T-cell (primary cell): ENCODE data around the gene PTPN12. TPM values are rescaled to one million over a fixed set of nuclear protein-coding genes. Genes with fewer than 3 reads are reported as not detected.

Experiments
- ATAC-seq, 4 experiments: fragments of 200-7000 bp in 3 of 4; fragments of 150-1000 bp in 1 of 4; cut with Tn5 transposase; replicated peaks in 1 of 4; 1 replicate in 3 of 4; 2 replicates in 1 of 4; pipeline ENCODE4 v1.10.0; 2021; ENCODE audit warnings: moderate library complexity in 3 of 4, mild to moderate bottlenecking in 2 of 4, moderate number of reproducible peaks in 1 of 4
- CTCF ChIA-PET, 2 donors: fragments of 300-600 bp; sonication (Branson Sonifier 250); formaldehyde crosslinking; loops; one replicate each; lab custom pipeline; 2022; ENCODE audit warnings: antibody characterized with exemption in 2 of 2; lab: Charles Lee
- POLR2A ChIA-PET, 2 donors: fragments of 300-600 bp; sonication (Branson Sonifier 250); formaldehyde crosslinking; loops; one replicate each; lab custom pipeline; 2022; ENCODE audit warnings: antibody characterized with exemption in 2 of 2; lab: Charles Lee
- DNase-seq, 35 experiments: peaks; one replicate each; pipeline versions ENCODE4 v3.0.0 to v3.0.0-alpha.2; 2013 to 2023
- H3K27ac ChIP-seq: one replicate; pipeline ENCODE4 v1.5.1; 2013; ENCODE audit warnings: low read length
- H3K27me3 ChIP-seq, 2 experiments: replicated peaks in 1 of 2; 1 replicate in 1 of 2; 2 replicates in 1 of 2; pipeline versions ENCODE4 v1.6.1 to v1.7.0; 2013; ENCODE audit warnings: low read length in 1 of 2, mixed read lengths in 1 of 2; ENCODE audit not compliant: control insufficient read depth in 2 of 2, insufficient read depth in 2 of 2; ENCODE audit errors: extremely low read depth in 1 of 2
- H3K36me3 ChIP-seq, 2 donors: 1 replicate in 1 of 2; 2 replicates in 1 of 2; pipeline versions ENCODE4 v1.6.1 to v1.7.0; 2013; ENCODE audit warnings: low read length in 1 of 2; ENCODE audit not compliant: control insufficient read depth in 2 of 2, insufficient read depth in 1 of 2; ENCODE audit errors: extremely low read depth in 1 of 2
- H3K4me1 ChIP-seq, 2 experiments: 1 replicate in 1 of 2; 2 replicates in 1 of 2; pipeline versions ENCODE4 v1.6.1 to v1.7.0; 2013; ENCODE audit warnings: low read length in 2 of 2, mixed read lengths in 1 of 2; ENCODE audit not compliant: insufficient read depth in 2 of 2, control insufficient read depth in 1 of 2; ENCODE audit errors: extremely low read depth in 1 of 2
- H3K4me3 ChIP-seq, 2 donors: 1 replicate in 1 of 2; 2 replicates in 1 of 2; pipeline versions ENCODE4 v1.5.1 to v1.7.0; 2013; ENCODE audit warnings: mild to moderate bottlenecking in 2 of 2, low read length in 1 of 2, moderate library complexity in 1 of 2; ENCODE audit not compliant: control insufficient read depth in 1 of 2; ENCODE audit errors: extremely low read depth in 1 of 2
- H3K9me3 ChIP-seq: 2 replicates; pipeline ENCODE4 v1.7.0; 2013
- H3K27ac Mint-ChIP-seq, 2 donors: one replicate each; pipeline ENCODE4 v1.8.0; 2020 to 2021; ENCODE audit warnings: mild to moderate bottlenecking in 2 of 2, mixed read lengths in 2 of 2
- H3K27me3 Mint-ChIP-seq, 2 donors: one replicate each; pipeline ENCODE4 v1.8.0; 2021 to 2022; ENCODE audit warnings: mixed read lengths in 2 of 2
- H3K36me3 Mint-ChIP-seq: one replicate; pipeline ENCODE4 v1.8.0; 2021; ENCODE audit warnings: mixed read lengths
- H3K4me1 Mint-ChIP-seq, 3 donors: one replicate each; pipeline ENCODE4 v1.8.0; 2020 to 2022; ENCODE audit warnings: mixed read lengths in 3 of 3, mild to moderate bottlenecking in 1 of 3
- H3K4me3 Mint-ChIP-seq, 3 donors: one replicate each; pipeline ENCODE4 v1.8.0; 2020 to 2022; ENCODE audit warnings: mild to moderate bottlenecking in 3 of 3, mixed read lengths in 3 of 3, moderate library complexity in 3 of 3
- H3K9me3 Mint-ChIP-seq, 3 donors: one replicate each; pipeline ENCODE4 v1.8.0; 2020 to 2022; ENCODE audit warnings: mixed read lengths in 3 of 3
- WGBS: methylation state at CpG from one replicate; pipeline ENCODE4 v1.1.5; 2013; ENCODE audit warnings: missing lambda C conversion rate; ENCODE audit not compliant: insufficient coverage; 5-methylcytosine and 5-hydroxymethylcytosine counted together
- total RNA-seq, 35 experiments: library from RNA in 6 of 35; stranded (reverse) in 6 of 35; fragments of 120-200 nt in 1 of 35; gene quantifications; one replicate each; pipeline versions ENCODE4 v1.2.1 to v1.2.4 and lab custom pipeline; 2013 to 2026

Gene PTPN12
- total RNA-seq, 5 donors from 2014 or later (not counting 1 experiment from before 2014, with no cell fraction given), result 20.0 to 25.0 (median 21.4) TPM

GRCh38 chr7:77684030-77684429 lies 146.9 kb downstream of the PTPN12 start:
- ChIA-PET CTCF (interaction anchor here (1.0 to 1.4 kb wide), 3 partner anchors 12 to 75 kb away, joined by 3 read pairs; partner anchors contain the start of gene RSBN1L (in 1 of the 2)), POLR2A (interaction anchor here in 1 of 2 donors (0.6 to 0.8 kb wide), 2 partner anchors 118 to 269 kb away, joined by 4 to 5 read pairs; no protein-coding TSS in a partner anchor)
- H3K9me3 Mint-ChIP-seq, result no peaks in the 10 kb centered on the region
- H3K9me3 ChIP-seq, result no peaks in the 10 kb centered on the region
- peaks cover 0 to 7% of the 10 kb centered on the region in 2 donors for H3K36me3 ChIP-seq
- H3K27ac ChIP-seq, result no peak overlapping the region
- H3K4me3 Mint-ChIP-seq, result no peak overlapping the region
- peaks cover 19 to 30% (median 24%) of the 10 kb centered on the region in 3 donors for H3K4me1 Mint-ChIP-seq
- no peak overlapping the region for H3K4me3 ChIP-seq
- H3K27me3 Mint-ChIP-seq, result no peaks in the 10 kb centered on the region
- H3K36me3 Mint-ChIP-seq, result peaks cover 25% of the 10 kb centered on the region
- H3K27me3 ChIP-seq, result no peaks in the 10 kb centered on the region
- no peak overlapping the region for H3K27ac Mint-ChIP-seq
- WGBS, result 83% methylated on average over 4 of the region's 9 CpGs
- ATAC-seq (no peak), DNase-seq (no peak)
- peaks cover 8 to 13% of the 10 kb centered on the region in 2 experiments for H3K4me1 ChIP-seq

GRCh38 chr7:77685233-77685632 lies 148.1 kb downstream of the PTPN12 start:
- H3K36me3 Mint-ChIP-seq, result peaks cover 21% of the 10 kb centered on the region
- 100% methylated on average over 2 of the region's 5 CpGs for WGBS
- ATAC-seq (no peak), DNase-seq (no peak)
- POLR2A ChIA-PET, result interaction anchor here in 1 of 2 donors (0.6 to 0.8 kb wide), 2 partner anchors 15 to 70 kb away, joined by 3 to 6 read pairs; no protein-coding TSS in a partner anchor
- no peak overlapping the region for H3K27ac ChIP-seq
- H3K36me3 ChIP-seq, result peaks cover 0 to 7% of the 10 kb centered on the region in 2 donors
- H3K4me3 ChIP-seq, result no peak overlapping the region
- H3K4me1 ChIP-seq, result peaks cover 8 to 13% of the 10 kb centered on the region in 2 experiments
- no peaks in the 10 kb centered on the region for H3K9me3 ChIP-seq
- H3K9me3 Mint-ChIP-seq, result no peaks in the 10 kb centered on the region
- CTCF ChIA-PET, result interaction anchor here (1.0 to 1.4 kb wide), 4 partner anchors 11 to 74 kb away, joined by 3 to 8 read pairs (median 3); partner anchors contain the start of gene RSBN1L (in 1 of the 2)
- no peaks in the 10 kb centered on the region for H3K27me3 Mint-ChIP-seq
- H3K27ac Mint-ChIP-seq, result no peak overlapping the region
- peaks cover 21 to 31% (median 25%) of the 10 kb centered on the region in 3 donors for H3K4me1 Mint-ChIP-seq
- H3K4me3 Mint-ChIP-seq, result no peak overlapping the region
- H3K27me3 ChIP-seq, result no peaks in the 10 kb centered on the region

GRCh38 chr7:77687100-77687746 lies 150.1 kb downstream of the PTPN12 start:
- peaks cover 0 to 4% of the 10 kb centered on the region in 2 donors for H3K36me3 ChIP-seq
- H3K4me1 ChIP-seq, result peaks cover 8 to 13% of the 10 kb centered on the region in 2 experiments
- ATAC-seq (peak in 2 of 4 experiments; percentile 27 to 59), DNase-seq (no peak)
- H3K9me3 ChIP-seq, result no peaks in the 10 kb centered on the region
- no CpG with 5 or more reads among the region's 1 CpG for WGBS
- H3K27ac ChIP-seq, result no peak overlapping the region
- H3K4me3 ChIP-seq, result no peak overlapping the region
- H3K36me3 Mint-ChIP-seq, result peaks cover 19% of the 10 kb centered on the region
- peak overlapping the region; percentile 74 to 83 for H3K27ac Mint-ChIP-seq
- no peaks in the 10 kb centered on the region for H3K27me3 ChIP-seq
- ChIA-PET CTCF (interaction anchor here (0.5 to 1.5 kb wide), 11 partner anchors 9 to 196 kb away, joined by 3 to 7 read pairs (median 3); partner anchors contain the start of genes PHTF2 (in 1 of the 2), RSBN1L (in 1 of the 2) and TMEM60 (in 1 of the 2)), POLR2A (interaction anchor here (0.6 to 1.8 kb wide), 7 partner anchors 9 to 118 kb away, joined by 3 to 10 read pairs (median 5); partner anchors contain the start of gene RSBN1L (in 2 of the 2))
- no peaks in the 10 kb centered on the region for H3K27me3 Mint-ChIP-seq
- H3K4me1 Mint-ChIP-seq, result peaks cover 27 to 36% (median 32%) of the 10 kb centered on the region in 3 donors
- H3K4me3 Mint-ChIP-seq, result peak overlapping the region in 1 of 3 donors; percentile 50
- H3K9me3 Mint-ChIP-seq, result no peaks in the 10 kb centered on the region

- H3K27me3 Mint-ChIP-seq, result no peaks in the 10 kb centered on the region
- Histone ChIP-seq H3K4me3 (no peak overlapping the region), H3K36me3 (peaks cover 0 to 4% of the 10 kb centered on the region in 2 donors), H3K4me1 (peaks cover 8 to 13% of the 10 kb centered on the region in 2 experiments), H3K27me3 (no peaks in the 10 kb centered on the region), H3K9me3 (no peaks in the 10 kb centered on the region), H3K27ac (peak overlapping the region; percentile 40)
- H3K4me3 Mint-ChIP-seq, result peak overlapping the region in 1 of 3 donors; percentile 50
- DNase-seq (peak in 1 of 35 experiments; percentile 23), ATAC-seq (peak; percentile 43 to 79 (median 57))
- WGBS, result 29% methylated on average over 1 of the region's 1 CpG
- H3K27ac Mint-ChIP-seq, result peak overlapping the region; percentile 74 to 83
- H3K4me1 Mint-ChIP-seq, result peaks cover 30 to 40% (median 35%) of the 10 kb centered on the region in 3 donors
- POLR2A ChIA-PET, result interaction anchor here (0.6 to 1.8 kb wide), 5 partner anchors 8 to 118 kb away, joined by 4 to 10 read pairs (median 6); partner anchors contain the start of gene RSBN1L (in 2 of the 2)
- H3K9me3 Mint-ChIP-seq, result no peaks in the 10 kb centered on the region
- CTCF ChIA-PET, result interaction anchor here (0.5 to 1.5 kb wide), 12 partner anchors 8 to 196 kb away, joined by 3 to 7 read pairs (median 4); partner anchors contain the start of genes PHTF2 (in 1 of the 2), RSBN1L (in 1 of the 2) and TMEM60 (in 1 of the 2)
- peaks cover 18% of the 10 kb centered on the region for H3K36me3 Mint-ChIP-seq
Measured at GRCh38 chr7:77687747-77688144, 150.7 kb downstream of the PTPN12 start.

Other genes with a start within 250 kb of the PTPN12 start
- gene GSAP, start 120.9 kb upstream of the PTPN12 start, total RNA-seq, result 10 to 100 TPM; 17.7 to 40.0 (median 25.7) TPM
- gene RSBN1L, start 159.2 kb downstream of the PTPN12 start, total RNA-seq, result 10 to 100 TPM; 27.1 to 35.9 (median 32.4) TPM